Psoas muscle (tissue), 8 donors: Measurements from ENCODE around the gene TSGA10IP. TPM values are rescaled to one million over a fixed set of nuclear protein-coding genes. Genes with fewer than 3 reads are reported as not detected.

Source experiments
- ATAC-seq, 4 donors: fragments of 200-7000 bp; cut with Tn5 transposase; one replicate each; pipeline ENCODE4 v1.9.1; 2020; ENCODE audit warnings: moderate library complexity in 3 of 4, mild to moderate bottlenecking in 2 of 4
- DNase-seq, 2 donors: peaks; one replicate each; pipeline ENCODE4 v3.0.0-alpha.2; 2020
- H3K27ac ChIP-seq: fragments of 200-600 bp; one replicate; pipeline ENCODE4 v1.8.0; 2022
- H3K27me3 ChIP-seq, 3 donors: fragments of 200-600 bp in 1 of 3; one replicate each; pipeline versions ENCODE4 v1.6.1 to v1.8.0; 2013 to 2022; ENCODE audit warnings: low read length in 2 of 3, mild to moderate bottlenecking in 2 of 3, moderate library complexity in 1 of 3; ENCODE audit not compliant: insufficient read depth in 3 of 3
- H3K36me3 ChIP-seq, 2 donors: fragments of 200-600 bp in 1 of 2; one replicate each; pipeline versions ENCODE4 v1.6.1 to v1.8.0; 2013 to 2022; ENCODE audit warnings: low read depth in 1 of 2, mild to moderate bottlenecking in 1 of 2, moderate library complexity in 1 of 2; ENCODE audit not compliant: insufficient read depth in 1 of 2
- H3K4me1 ChIP-seq: fragments of 200-600 bp; one replicate; pipeline ENCODE4 v1.8.0; 2022
- H3K4me3 ChIP-seq: fragments of 200-600 bp; one replicate; pipeline ENCODE4 v1.8.0; 2022; ENCODE audit warnings: mild to moderate bottlenecking
- H3K9me3 ChIP-seq: fragments of 200-600 bp; one replicate; pipeline ENCODE4 v1.8.0; 2022
- CTCF ChIP-seq: fragments of 200-600 bp; IDR thresholded peaks from one replicate; pipeline ENCODE4 v1.8.0; 2022; ENCODE audit warnings: antibody characterized with exemption
- WGBS, 3 donors: extraction: QIAGEN DNeasy Blood & Tissue Kit; methylation state at CpG; one replicate each; pipeline versions ENCODE4 v1.1.6 to v1.1.7; 2013; 5-methylcytosine and 5-hydroxymethylcytosine counted together
- intact Hi-C, 2 donors: fragments of 100-400 bp; cut with DNase I; formaldehyde crosslinking; loops; one replicate each; pipeline versions ENCODE4 v1.11.0 to v1.14.2; 2022
- polyA plus RNA-seq, 3 donors: library from polyadenylated mRNA; stranded (reverse); fragments of 200-250 nt; gene quantifications; one replicate each; pipeline ENCODE4 v1.2.3, GENCODE V29; 2013
- total RNA-seq, 4 donors: library from RNA; stranded (reverse); fragmentation: NEBNext Ultra II Directional in 2 of 4; extraction: Animal tissue kit (Norgen Biotek cat#: 25700) in 2 of 4; gene quantifications; one replicate each; pipeline versions ENCODE4 v1.2.1 to v1.2.4, GENCODE V29; 2021 to 2023
- donor health status: healthy with polysubstance abuse.
- donor health status: DM: no; HTN: no; CAD: no; lungs with moderate emphysema.
- donor health status: Bipolar disorder and iron deficiency.
- donor health status: healthy.
- donor health status: DM: yes; HTN: yes; CAD: no.
- donor health status: DM: no; HTN: no; CAD: no.
- donor health status: DM: no; HTN: no; CAD: no.
- donor health status: DM: yes; HTN: yes; CAD: no.

Gene TSGA10IP
- total and polyA plus RNA-seq, 7 donors: not detected

- ATAC-seq: peak; percentile 83 to 88 (median 86)
Measured at GRCh38 chr11:65919141-65919572, 26.1 kb upstream of the TSGA10IP start, which contains the start of gene DRAP1. TSS of gene DRAP1 (plus strand) at chr11:65919426. CDS start at chr11:65919502, 76 bp downstream.

GRCh38 chr11:65919573-65920371 is 25.5 kb upstream of the TSGA10IP start:
- WGBS, 3 donors: 0 to 1% (median 1%) methylated on average over 39 to 60 of the region's 60 CpGs
- Histone ChIP-seq H3K4me1 (peaks cover 40% of the 10 kb centered on the region), H3K27me3 (no peaks in the 10 kb centered on the region), H3K27ac (peak overlapping the region; percentile 87), H3K9me3 (no peaks in the 10 kb centered on the region), H3K4me3 (peak overlapping the region; percentile 98), H3K36me3 (peaks cover 0 to 41% of the 10 kb centered on the region in 2 donors)
- ATAC-seq (peak; percentile 4 to 25 (median 14)), DNase-seq (peak in 1 of 2 donors; percentile 58)
- intact Hi-C loops: loop anchor here (1.0 to 2.0 kb wide), 5 partner anchors 31 to 208 kb away; partner anchors contain the start of gene FIBP (in 1 of the 2)
- no peak for TF ChIP-seq CTCF

More at GRCh38 chr11:65919141-65919572, 26.1 kb upstream of the TSGA10IP start, which contains the start of gene DRAP1:
- 0 to 1% (median 0%) methylated on average over 35 to 59 of the region's 59 CpGs for WGBS, 3 donors
- Histone ChIP-seq H3K27me3 (no peaks in the 10 kb centered on the region), H3K4me1 (peaks cover 43% of the 10 kb centered on the region), H3K4me3 (peak within 1 kb of the TSS; percentile 100), H3K36me3 (peaks cover 0 to 38% of the 10 kb centered on the region in 2 donors), H3K9me3 (no peaks in the 10 kb centered on the region), H3K27ac (peak within 1 kb of the TSS; percentile 99)
- intact Hi-C loops: loop anchor here in 1 of 2 donors (1.0 to 2.0 kb wide), 4 partner anchors 31 to 208 kb away; partner anchors contain the start of gene FIBP
- peak; percentile 99 to 100 for DNase-seq
- TF ChIP-seq CTCF: no peak

- 42 to 57% (median 51%) methylated on average over 15 of the region's 15 CpGs for WGBS, 3 donors
- Histone ChIP-seq H3K9me3 (no peaks in the 10 kb centered on the region), H3K27me3 (no peaks in the 10 kb centered on the region), H3K27ac (no peak overlapping the region), H3K4me3 (peak overlapping the region; percentile 98), H3K36me3 (peaks cover 0 to 41% of the 10 kb centered on the region in 2 donors), H3K4me1 (peaks cover 34% of the 10 kb centered on the region)
- intact Hi-C loops: loop anchor here in 1 of 2 donors (2.0 kb wide), 1 partner anchor 36 kb away; no protein-coding TSS in a partner anchor
- ATAC-seq (no peak), DNase-seq (no peak)
- TF ChIP-seq CTCF: no peak
Measured at GRCh38 chr11:65920372-65920802, 24.9 kb upstream of the TSGA10IP start.

- peaks cover 27% of the 10 kb centered on the region for H3K4me1 ChIP-seq
- intact Hi-C loops: loop anchor here in 1 of 2 donors (2.0 kb wide), 1 partner anchor 36 kb away; no protein-coding TSS in a partner anchor
- no peaks in the 10 kb centered on the region for H3K9me3 ChIP-seq
- no peaks in the 10 kb centered on the region for H3K27me3 ChIP-seq
- DNase-seq (no peak), ATAC-seq (no peak)
- WGBS, 3 donors: 84 to 88% (median 87%) methylated on average over 10 to 12 of the region's 12 CpGs
- peak overlapping the region; percentile 98 for H3K4me3 ChIP-seq
- TF ChIP-seq CTCF: no peak
- no peak overlapping the region for H3K27ac ChIP-seq
- peaks cover 0 to 41% of the 10 kb centered on the region in 2 donors for H3K36me3 ChIP-seq
Measured at GRCh38 chr11:65921033-65921555, 24.2 kb upstream of the TSGA10IP start.
